PFSK-1 (cell line): ENCODE data around the gene CWC27.

Experiments
- POLR2AphosphoS5 ChIP-seq: IDR thresholded peaks from 2 replicates; pipeline ENCODE4 v1.6.1; 2012; ENCODE audit warnings: low read depth, mild to moderate bottlenecking, control low read depth, low read length, moderate library complexity
- TF ChIP-seq, protein P1 (sequence below), 2 experiments: IDR thresholded peaks; 2 replicates each; pipeline versions ENCODE4 v1.6.1 to v1.8.0; 2011 to 2012; ENCODE audit warnings: low read depth in 2 of 2, low read length in 2 of 2, control low read depth in 1 of 2, inconsistent platforms in 1 of 2, mild to moderate bottlenecking in 1 of 2, moderate library complexity in 1 of 2; ENCODE audit not compliant: insufficient read depth in 1 of 2

DNA sequence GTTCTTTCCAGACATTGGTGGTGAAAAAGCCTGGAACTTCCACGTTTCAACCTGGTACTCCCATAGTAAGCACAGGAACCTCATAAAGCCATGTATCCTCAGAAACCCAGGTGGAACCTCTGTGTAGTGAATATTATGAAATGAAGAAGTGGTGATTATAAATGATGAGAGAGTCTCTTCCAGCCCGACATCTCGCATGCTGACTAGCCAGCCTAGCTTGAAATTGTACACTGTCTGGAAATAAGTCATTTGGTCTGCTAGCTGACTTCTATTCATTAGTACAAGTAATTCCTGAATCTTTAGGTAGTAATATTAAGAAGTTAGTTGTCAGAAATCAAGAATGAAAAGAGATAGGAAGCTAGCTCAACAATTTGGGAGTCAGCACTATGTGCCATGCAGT lies 203.3 kb downstream of the CWC27 start:
- TF ChIP-seq POLR2AphosphoS5, result no peak
- TF ChIP-seq, protein P1, sequence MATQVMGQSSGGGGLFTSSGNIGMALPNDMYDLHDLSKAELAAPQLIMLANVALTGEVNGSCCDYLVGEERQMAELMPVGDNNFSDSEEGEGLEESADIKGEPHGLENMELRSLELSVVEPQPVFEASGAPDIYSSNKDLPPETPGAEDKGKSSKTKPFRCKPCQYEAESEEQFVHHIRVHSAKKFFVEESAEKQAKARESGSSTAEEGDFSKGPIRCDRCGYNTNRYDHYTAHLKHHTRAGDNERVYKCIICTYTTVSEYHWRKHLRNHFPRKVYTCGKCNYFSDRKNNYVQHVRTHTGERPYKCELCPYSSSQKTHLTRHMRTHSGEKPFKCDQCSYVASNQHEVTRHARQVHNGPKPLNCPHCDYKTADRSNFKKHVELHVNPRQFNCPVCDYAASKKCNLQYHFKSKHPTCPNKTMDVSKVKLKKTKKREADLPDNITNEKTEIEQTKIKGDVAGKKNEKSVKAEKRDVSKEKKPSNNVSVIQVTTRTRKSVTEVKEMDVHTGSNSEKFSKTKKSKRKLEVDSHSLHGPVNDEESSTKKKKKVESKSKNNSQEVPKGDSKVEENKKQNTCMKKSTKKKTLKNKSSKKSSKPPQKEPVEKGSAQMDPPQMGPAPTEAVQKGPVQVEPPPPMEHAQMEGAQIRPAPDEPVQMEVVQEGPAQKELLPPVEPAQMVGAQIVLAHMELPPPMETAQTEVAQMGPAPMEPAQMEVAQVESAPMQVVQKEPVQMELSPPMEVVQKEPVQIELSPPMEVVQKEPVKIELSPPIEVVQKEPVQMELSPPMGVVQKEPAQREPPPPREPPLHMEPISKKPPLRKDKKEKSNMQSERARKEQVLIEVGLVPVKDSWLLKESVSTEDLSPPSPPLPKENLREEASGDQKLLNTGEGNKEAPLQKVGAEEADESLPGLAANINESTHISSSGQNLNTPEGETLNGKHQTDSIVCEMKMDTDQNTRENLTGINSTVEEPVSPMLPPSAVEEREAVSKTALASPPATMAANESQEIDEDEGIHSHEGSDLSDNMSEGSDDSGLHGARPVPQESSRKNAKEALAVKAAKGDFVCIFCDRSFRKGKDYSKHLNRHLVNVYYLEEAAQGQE (IDR thresholded peaks at IDR 0.05; ENCODE audit: insufficient read depth in 1 of 2, low read depth in 2 of 2, low read length in 2 of 2), result no peak
